Mesodermal cell (in vitro differentiated cells): ENCODE results near the gene CDH5. TPM values are rescaled to one million over a fixed set of nuclear protein-coding genes. Genes with fewer than 3 reads are reported as not detected.
"Not testable (repeated sequence)": the region's sequence is repeated elsewhere in the genome, so short reads cannot be mapped to it uniquely, and the experiment has no call there.

Source experiments
- H3K27ac ChIP-seq: 2 replicates; pipeline ENCODE4 v1.7.0; 2013; ENCODE audit warnings: mild to moderate bottlenecking, low read depth, low read length, moderate library complexity; ENCODE audit not compliant: severe bottlenecking
- H3K36me3 ChIP-seq: 2 replicates; pipeline ENCODE4 v1.7.1; 2013; ENCODE audit warnings: mild to moderate bottlenecking, low read length, moderate library complexity; ENCODE audit not compliant: control insufficient read depth, insufficient read depth
- H3K4me1 ChIP-seq: one replicate; pipeline ENCODE4 v1.7.1; 2013; ENCODE audit warnings: mild to moderate bottlenecking, low read length; ENCODE audit not compliant: insufficient read depth, control insufficient read depth, poor library complexity, severe bottlenecking
- H3K4me3 ChIP-seq: 2 replicates; pipeline ENCODE4 v1.7.0; 2013; ENCODE audit warnings: low read length, control low read depth, mild to moderate bottlenecking; ENCODE audit not compliant: insufficient read depth, poor library complexity, severe bottlenecking; ENCODE audit errors: extremely low read depth
- H3K9me3 ChIP-seq: 2 replicates; pipeline ENCODE4 v1.7.1; 2013; ENCODE audit warnings: mild to moderate bottlenecking, low read length, moderate library complexity; ENCODE audit not compliant: control insufficient read depth
- WGBS, 2 experiments: methylation state at CpG; one replicate each; pipeline ENCODE4 v1.1.5; 2013; ENCODE audit warnings: missing lambda C conversion rate in 2 of 2; ENCODE audit not compliant: insufficient coverage in 2 of 2; 5-methylcytosine and 5-hydroxymethylcytosine counted together
- polyA plus RNA-seq, 2 experiments: library from polyadenylated mRNA; stranded (reverse); fragments of 50-300 nt; gene quantifications; one replicate each; pipeline ENCODE4 v1.2.3, GENCODE V29; 2013

CDH5 gene
- polyA plus RNA-seq (2013, experiment 1 of 2) = 84.8 TPM
- 56.7 TPM for polyA plus RNA-seq (2013, experiment 2 of 2)

- H3K27ac ChIP-seq = no peak within 1 kb of the TSS
- no peaks in the 10 kb centered on the region for H3K36me3 ChIP-seq
- H3K4me1 ChIP-seq = peaks cover 33% of the 10 kb centered on the region
- 89 to 91% methylated on average over 13 to 14 of the region's 25 CpGs for WGBS, 2 experiments
- no peaks in the 10 kb centered on the region for H3K9me3 ChIP-seq
- peak within 1 kb of the TSS; percentile 16 for H3K4me3 ChIP-seq
Observed at GRCh38 chr16:66366433-66367299, at the start of gene CDH5. Gene CDH5 (plus strand): TSS chr16:66366691. CDS start chr16:66379338, 12,647 bp downstream.

- WGBS, 2 experiments = no CpG with 5 or more reads among the region's 1 CpG
- H3K9me3 ChIP-seq = no peaks in the 10 kb centered on the region
- no peaks in the 10 kb centered on the region for H3K4me1 ChIP-seq
- no peaks in the 10 kb centered on the region for H3K36me3 ChIP-seq
- H3K4me3 ChIP-seq = no peak overlapping the region
- no peak overlapping the region for H3K27ac ChIP-seq
Observed at GRCh38 chr16:66318505-66318904, 48.0 kb upstream of the CDH5 start.

DNA sequence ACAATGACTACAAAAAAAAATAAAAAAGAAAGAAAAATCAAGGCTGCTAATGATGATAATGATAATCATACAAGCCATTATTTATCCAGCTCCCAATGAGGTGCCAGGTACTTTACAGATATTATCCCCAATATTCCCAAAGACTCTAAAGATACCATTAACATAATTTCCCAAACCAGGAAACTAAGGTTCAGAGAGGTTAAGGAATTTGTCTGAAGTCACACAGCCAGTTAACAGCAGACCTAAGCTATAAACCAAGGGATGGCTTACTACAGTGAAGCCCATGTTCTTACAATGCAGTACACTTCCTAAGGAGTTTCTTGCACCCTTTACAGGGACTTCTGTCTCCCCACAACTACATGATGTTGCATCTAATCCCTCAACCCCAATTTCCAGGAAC, 45.7 kb upstream of the CDH5 start:
- Histone ChIP-seq H3K4me3 (no peak overlapping the region), H3K9me3 (no peaks in the 10 kb centered on the region), H3K4me1 (peaks cover 6% of the 10 kb centered on the region), H3K36me3 (no peaks in the 10 kb centered on the region), H3K27ac (no peak overlapping the region)

GRCh38 chr16:66322174-66322573, 44.3 kb upstream of the CDH5 start:
- H3K27ac ChIP-seq = no peak overlapping the region
- no peaks in the 10 kb centered on the region for H3K36me3 ChIP-seq
- peaks cover 6% of the 10 kb centered on the region for H3K4me1 ChIP-seq
- 80 to 100% methylated on average over 1 to 2 of the region's 4 CpGs for WGBS, 2 experiments
- no peak overlapping the region for H3K4me3 ChIP-seq
- no peaks in the 10 kb centered on the region for H3K9me3 ChIP-seq

DNA sequence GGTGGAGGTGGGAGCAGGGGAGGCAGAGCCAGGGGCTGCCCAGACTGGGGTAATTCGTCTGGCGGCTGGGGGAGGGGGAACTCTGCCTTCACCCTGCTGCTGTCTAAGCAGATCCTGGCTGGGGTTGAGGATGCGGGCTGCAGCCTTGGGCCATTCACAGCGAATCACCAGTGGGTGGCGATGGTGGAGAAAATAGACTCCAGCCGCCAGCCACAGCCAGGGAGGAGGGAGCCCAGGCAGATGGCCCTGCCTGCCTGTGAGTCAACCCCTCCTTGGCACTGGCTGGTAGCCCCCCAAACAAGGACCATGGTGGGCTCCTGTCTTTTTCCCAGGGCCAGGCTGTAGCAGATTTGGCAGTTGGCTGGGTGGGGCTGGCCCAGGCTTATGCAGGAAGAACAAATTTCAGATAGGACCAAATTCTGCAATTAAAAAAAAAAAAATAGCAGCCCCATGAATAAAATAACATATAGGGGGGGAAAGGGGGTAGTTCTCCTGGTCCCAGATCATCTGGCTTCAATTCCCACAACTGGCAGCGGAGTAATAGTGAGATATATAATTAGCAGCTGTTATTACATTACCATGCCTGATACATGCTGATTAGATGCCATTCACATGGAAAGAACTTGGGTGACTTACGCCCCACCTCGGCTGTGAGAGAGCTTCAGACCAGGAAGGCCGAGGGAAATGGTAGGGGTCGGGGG, 41.5 kb upstream of the CDH5 start:
- no peaks in the 10 kb centered on the region for H3K9me3 ChIP-seq
- no peaks in the 10 kb centered on the region for H3K36me3 ChIP-seq
- H3K27ac ChIP-seq = no peak overlapping the region
- WGBS, 2 experiments = 16 to 29% methylated on average over 3 to 7 of the region's 11 CpGs
- H3K4me1 ChIP-seq = peaks cover 6% of the 10 kb centered on the region
- no peak overlapping the region for H3K4me3 ChIP-seq

- WGBS, 2 experiments = 82 to 85% methylated on average over 6 to 8 of the region's 8 CpGs
- Histone ChIP-seq H3K27ac (no peak overlapping the region), H3K36me3 (no peaks in the 10 kb centered on the region), H3K9me3 (no peaks in the 10 kb centered on the region), H3K4me3 (no peak overlapping the region), H3K4me1 (peaks cover 6% of the 10 kb centered on the region)
Observed at GRCh38 chr16:66325717-66326376, 40.6 kb upstream of the CDH5 start.

DNA sequence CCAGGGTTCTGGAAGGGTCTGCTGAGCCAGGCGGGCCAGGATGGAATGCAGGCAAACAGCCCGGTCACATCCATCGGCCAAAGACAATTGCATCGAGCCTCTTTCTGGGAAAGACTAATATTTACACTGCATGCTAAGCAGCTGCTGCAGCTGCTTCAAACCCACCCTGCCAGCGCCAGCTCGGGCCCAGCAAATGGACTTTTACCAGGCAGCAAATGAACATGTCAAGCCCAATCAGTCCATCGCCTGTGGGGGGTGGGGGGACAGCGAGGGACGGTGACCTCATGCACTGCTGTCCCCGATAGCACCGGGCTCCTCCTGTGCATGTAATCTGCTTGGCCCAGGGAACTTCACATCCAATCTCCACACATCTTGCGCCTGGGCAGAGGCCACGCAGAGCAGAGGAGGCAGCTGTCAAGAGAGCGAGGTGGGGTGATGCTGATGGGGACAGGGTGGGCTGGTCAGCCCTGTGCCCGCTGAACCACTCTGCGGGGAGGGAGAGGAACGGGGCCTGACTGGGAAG, 39.4 kb upstream of the CDH5 start:
- 79 to 82% methylated on average over 10 to 11 of the region's 17 CpGs for WGBS, 2 experiments
- peaks cover 6% of the 10 kb centered on the region for H3K4me1 ChIP-seq
- no peak overlapping the region for H3K4me3 ChIP-seq
- no peaks in the 10 kb centered on the region for H3K36me3 ChIP-seq
- H3K9me3 ChIP-seq = no peaks in the 10 kb centered on the region
- no peak overlapping the region for H3K27ac ChIP-seq

DNA sequence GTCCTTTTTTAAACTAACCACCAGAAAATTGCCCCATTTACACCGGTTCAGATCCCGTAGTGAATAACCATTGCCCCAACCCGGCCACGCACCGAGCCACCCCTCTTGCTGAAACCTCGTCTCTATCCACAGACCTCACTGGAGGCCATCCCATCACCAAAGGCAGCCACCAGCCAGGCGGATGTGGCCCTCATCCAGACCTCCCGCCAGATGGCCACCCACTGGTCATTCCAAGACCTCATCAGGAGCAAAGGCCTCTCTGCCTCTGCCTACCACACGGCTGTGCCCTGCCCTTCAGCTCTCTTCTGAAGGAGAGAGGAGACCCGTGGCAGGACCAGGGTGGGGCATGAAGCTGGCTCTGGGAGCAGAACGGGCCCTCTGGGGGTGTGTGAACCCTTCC, 38.2 kb upstream of the CDH5 start:
- no peak overlapping the region for H3K4me3 ChIP-seq
- H3K27ac ChIP-seq = no peak overlapping the region
- 92 to 96% methylated on average over 10 to 11 of the region's 11 CpGs for WGBS, 2 experiments
- no peaks in the 10 kb centered on the region for H3K9me3 ChIP-seq
- peaks cover 6% of the 10 kb centered on the region for H3K4me1 ChIP-seq
- H3K36me3 ChIP-seq = no peaks in the 10 kb centered on the region

DNA sequence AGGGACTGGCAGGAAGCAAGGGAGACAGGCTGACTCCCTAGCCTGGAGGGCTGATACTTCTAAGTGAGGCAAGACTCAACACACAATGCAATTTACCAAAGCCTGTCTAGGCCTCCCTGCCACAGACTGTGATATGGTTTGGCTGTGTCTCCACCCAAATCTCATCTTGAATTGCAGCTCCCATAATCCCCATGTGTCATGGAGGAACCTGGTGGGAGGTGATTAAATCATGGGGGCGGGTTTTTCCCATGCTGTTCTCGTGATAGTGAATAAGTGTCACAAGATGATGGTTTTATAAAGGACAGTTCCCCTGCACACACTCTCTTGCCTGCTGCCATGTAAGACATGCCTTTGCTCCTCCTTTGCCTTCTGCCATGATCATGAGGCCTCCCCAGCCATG, 35.0 kb upstream of the CDH5 start:
- H3K27ac ChIP-seq, H3K36me3 ChIP-seq, H3K4me3 ChIP-seq, H3K4me1 ChIP-seq, H3K9me3 ChIP-seq: not testable (repeated sequence)
- WGBS, 2 experiments = 90% methylated on average over 2 of the region's 2 CpGs; no CpG with 5 or more reads in 1 of the 2 experiments

- no peaks in the 10 kb centered on the region for H3K36me3 ChIP-seq
- H3K4me3 ChIP-seq = no peak overlapping the region
- no peak overlapping the region for H3K27ac ChIP-seq
- peaks cover 5% of the 10 kb centered on the region for H3K9me3 ChIP-seq
- WGBS, 2 experiments = 82 to 95% methylated on average over 11 to 15 of the region's 15 CpGs
- H3K4me1 ChIP-seq = no peaks in the 10 kb centered on the region
Observed at GRCh38 chr16:66332634-66333610, 33.6 kb upstream of the CDH5 start.
